ENCODE data around the gene SRRM2. TPM values are rescaled to one million over a fixed set of nuclear protein-coding genes. Genes with fewer than 3 reads are reported as not detected.
A peak's percentile ranks its signal among the peaks of the same experiment; 100 is the strongest.

The SRRM2 gene
- total RNA-seq, 1 experiment from 2014 or later, result 63.5 TPM

GRCh38 chr16:2818272-2818876 is 65.9 kb downstream of the SRRM2 start:
- no peak for DNase-seq (ENCODE audit: low read depth)

DNA sequence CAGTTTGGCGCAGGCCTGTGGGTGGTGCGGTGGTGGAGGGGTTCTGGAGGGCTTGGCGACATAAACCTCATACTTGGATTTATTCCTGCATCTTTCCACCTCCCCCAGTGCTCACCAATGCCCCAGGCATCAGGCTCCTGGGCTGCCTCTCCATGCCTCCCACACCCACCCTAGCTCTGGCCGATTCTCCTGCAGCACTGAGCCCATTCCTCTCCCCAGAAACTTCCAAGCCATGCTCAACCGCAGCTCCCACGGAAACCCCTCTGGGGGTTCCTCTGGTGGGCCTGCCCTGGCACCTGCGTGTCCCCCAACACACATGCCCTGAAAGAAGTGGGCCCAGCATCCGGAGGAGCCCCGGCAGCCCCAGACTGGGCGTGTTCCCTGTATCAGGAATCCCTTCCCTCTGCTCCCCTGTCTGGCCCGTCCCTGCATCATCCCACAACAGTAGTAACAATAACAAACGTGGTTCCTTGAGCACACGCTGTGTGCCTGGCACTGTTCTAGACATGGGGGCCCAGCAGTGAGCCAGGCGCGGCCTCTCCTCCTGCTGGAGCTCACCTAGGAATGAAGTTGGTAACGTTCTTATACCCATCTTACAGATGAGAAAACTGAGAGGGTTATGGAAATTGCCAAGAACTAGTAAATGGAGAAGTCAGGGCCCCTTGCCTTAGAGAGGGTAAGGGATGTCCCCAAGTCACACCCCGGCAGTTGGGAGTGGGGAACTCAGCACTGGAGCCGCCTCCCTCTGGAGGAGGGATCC is 66.9 kb downstream of the SRRM2 start:
- DNase-seq (ENCODE audit: low read depth), result no peak

- DNase-seq (ENCODE audit: low read depth), result no peak
Observed at GRCh38 chr16:2819939-2820835, 67.7 kb downstream of the SRRM2 start.

Small RNAs within 50 kb of the gene (small RNA-seq; reads per million reads assigned to genes)
- 0.25 reads per million, percentile 18 among the genes with 10 or more reads in this experiment for gene SNORA3C

Other genes with a start within 250 kb of the SRRM2 start
- gene ATP6V0C, start 238.7 kb upstream of the SRRM2 start, total RNA-seq (2014; rRNA removed; shearing (Covaris generic)), result 35.8 and 147 TPM in 2 replicates
- 40.4 and 44.9 TPM in 2 replicates for gene AMDHD2, start 232.3 kb upstream of the SRRM2 start, total RNA-seq (2014; rRNA removed; shearing (Covaris generic))
- not detected in 2 replicates for gene CEMP1, start 221.2 kb upstream of the SRRM2 start, total RNA-seq (2014; rRNA removed; shearing (Covaris generic))
- gene PDPK1, start 214.6 kb upstream of the SRRM2 start, total RNA-seq (2014; rRNA removed; shearing (Covaris generic)), result 18.2 and 21.5 TPM in 2 replicates
- gene KCTD5, start 70.1 kb upstream of the SRRM2 start, total RNA-seq (2014; rRNA removed; shearing (Covaris generic)), result 45.4 and 61.4 TPM in 2 replicates
- gene PRSS27, start 32.4 kb upstream of the SRRM2 start, total RNA-seq (2014; rRNA removed; shearing (Covaris generic)), result not detected in 2 replicates
- gene ELOB, start 24.6 kb downstream of the SRRM2 start, total RNA-seq (2014; rRNA removed; shearing (Covaris generic)), result 159 and 224 TPM in 2 replicates
- gene PRSS33, start 34.9 kb downstream of the SRRM2 start, total RNA-seq (2014; rRNA removed; shearing (Covaris generic)), result not detected in 2 replicates
- not detected in 2 replicates for gene PRSS41, start 45.8 kb downstream of the SRRM2 start, total RNA-seq (2014; rRNA removed; shearing (Covaris generic))
- gene PRSS21, start 64.6 kb downstream of the SRRM2 start, total RNA-seq (2014; rRNA removed; shearing (Covaris generic)), result not detected in 2 replicates
- 0.20 and 0.47 TPM in 2 replicates for gene ZG16B, start 77.7 kb downstream of the SRRM2 start, total RNA-seq (2014; rRNA removed; shearing (Covaris generic))
- gene PRSS22, start 105.5 kb downstream of the SRRM2 start, total RNA-seq (2014; rRNA removed; shearing (Covaris generic)), result not detected in 2 replicates
- gene FLYWCH2, start 130.6 kb downstream of the SRRM2 start, total RNA-seq (2014; rRNA removed; shearing (Covaris generic)), result 33.2 and 34.5 TPM in 2 replicates
- 21.0 and 25.8 TPM in 2 replicates for gene FLYWCH1, start 159.3 kb downstream of the SRRM2 start, total RNA-seq (2014; rRNA removed; shearing (Covaris generic))
- 2.4 and 2.5 TPM in 2 replicates for gene KREMEN2, start 211.6 kb downstream of the SRRM2 start, total RNA-seq (2014; rRNA removed; shearing (Covaris generic))
- 47.9 TPM in 2 replicates for gene PAQR4, start 216.7 kb downstream of the SRRM2 start, total RNA-seq (2014; rRNA removed; shearing (Covaris generic))
- gene PKMYT1, start 227.8 kb downstream of the SRRM2 start, total RNA-seq (2014; rRNA removed; shearing (Covaris generic)), result 37.6 and 46.9 TPM in 2 replicates

Measured in HT1080 (cell line).